Smooth muscle cell (in vitro differentiated cells): ENCODE measurements around the gene EBNA1BP2. TPM values are rescaled to one million over a fixed set of nuclear protein-coding genes. Genes with fewer than 3 reads are reported as not detected.

Experiments used
- DNase-seq: peaks from one replicate; lab custom pipeline; 2025; ENCODE audit not compliant: unreplicated experiment; lab: John Stamatoyannopoulos, UW
- H2AFZ ChIP-seq: fragments of 200-600 bp; sonication (generic); 2 replicates; pipeline ENCODE4 v1.6.0; 2016; ENCODE audit warnings: antibody characterized with exemption, low read depth, mild to moderate bottlenecking
- H3F3A ChIP-seq: fragments of 200-600 bp; sonication (generic); 2 replicates; pipeline ENCODE4 v1.6.0; 2017; ENCODE audit warnings: antibody characterized with exemption, low read depth
- H3K27ac ChIP-seq: fragments of 200-600 bp; sonication (generic); 2 replicates; pipeline ENCODE4 v1.5.1; 2016; ENCODE audit warnings: low read depth, mild to moderate bottlenecking
- H3K27me3 ChIP-seq: fragments of 200-600 bp; sonication (generic); 2 replicates; pipeline ENCODE4 v1.6.1; 2016; ENCODE audit warnings: low read depth, mild to moderate bottlenecking
- H3K36me3 ChIP-seq: fragments of 200-600 bp; sonication (generic); 2 replicates; pipeline ENCODE4 v1.5.1; 2016; ENCODE audit warnings: low read depth
- H3K4me1 ChIP-seq: fragments of 200-600 bp; sonication (generic); 2 replicates; pipeline ENCODE4 v1.5.1; 2016; ENCODE audit warnings: low read depth
- H3K4me2 ChIP-seq: fragments of 200-600 bp; sonication (generic); 2 replicates; pipeline ENCODE4 v1.6.0; 2016; ENCODE audit warnings: mild to moderate bottlenecking
- H3K4me3 ChIP-seq: fragments of 200-600 bp; sonication (generic); 2 replicates; pipeline ENCODE4 v1.5.1; 2016; ENCODE audit warnings: mild to moderate bottlenecking
- H3K79me2 ChIP-seq: fragments of 200-600 bp; sonication (generic); 2 replicates; pipeline ENCODE4 v1.6.0; 2016; ENCODE audit warnings: low read depth, mild to moderate bottlenecking
- H3K9ac ChIP-seq: fragments of 200-600 bp; sonication (generic); 2 replicates; pipeline ENCODE4 v1.6.0; 2016; ENCODE audit warnings: low read depth
- H3K9me3 ChIP-seq: fragments of 200-600 bp; sonication (generic); replicated peaks from 2 replicates; pipeline ENCODE4 v1.5.1; 2016; ENCODE audit warnings: low read depth
- H4K20me1 ChIP-seq: fragments of 200-600 bp; sonication (generic); 2 replicates; pipeline ENCODE4 v1.6.0; 2016; ENCODE audit warnings: low read depth
- WGBS: methylation state at CpG from one replicate; pipeline ENCODE4 v1.1.7; 2016; ENCODE audit warnings: low lambda C conversion rate; 5-methylcytosine and 5-hydroxymethylcytosine counted together
- polyA plus RNA-seq: library from polyadenylated mRNA; unstranded; fragments of >200 nt; fragmentation: Nextera tagmentation; extraction: Ambion mirVana; gene quantifications from 2 replicates; pipeline ENCODE4 v1.2.1, GENCODE V29; 2016
- total RNA-seq: library from RNA; depleted of rRNA; stranded (reverse); fragments of >200 nt; gene quantifications from 2 replicates; pipeline ENCODE4 v1.2.3, GENCODE V29; 2014
- TF ChIP-seq, protein P1 (sequence below): fragments of 200-600 bp; sonication (generic); IDR thresholded peaks from 2 replicates; pipeline ENCODE4 v1.5.1; 2017; ENCODE audit warnings: borderline replicate concordance, mild to moderate bottlenecking, antibody characterized with exemption; ENCODE audit not compliant: insufficient read depth, poor library complexity, severe bottlenecking

EBNA1BP2 gene
- total and polyA plus RNA-seq, 2 experiments from 2014 or later = 52.0 to 85.9 TPM

DNA sequence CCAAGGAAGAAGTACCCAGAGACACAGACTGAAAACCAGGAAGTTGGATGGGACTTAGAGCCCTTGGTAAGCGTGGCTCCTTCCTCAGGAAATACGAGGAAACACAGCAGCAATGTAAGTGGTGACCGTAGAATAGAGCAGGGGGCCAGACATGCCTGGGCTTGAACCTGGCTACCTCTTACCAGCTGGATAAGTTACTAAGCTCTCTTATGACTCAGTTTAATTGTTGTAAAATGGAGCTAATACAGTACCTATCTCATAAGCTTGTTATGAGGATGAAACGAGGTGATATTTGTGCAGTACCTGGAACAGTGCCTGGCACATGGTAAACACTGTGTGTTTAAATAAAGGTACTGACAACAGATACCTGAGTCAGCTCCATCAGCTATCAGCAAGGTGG is 19.2 kb downstream of the EBNA1BP2 start:
- Histone ChIP-seq H2AFZ (no peak overlapping the region), H3K27ac (no peak overlapping the region), H4K20me1 (no peaks in the 10 kb centered on the region)

DNA sequence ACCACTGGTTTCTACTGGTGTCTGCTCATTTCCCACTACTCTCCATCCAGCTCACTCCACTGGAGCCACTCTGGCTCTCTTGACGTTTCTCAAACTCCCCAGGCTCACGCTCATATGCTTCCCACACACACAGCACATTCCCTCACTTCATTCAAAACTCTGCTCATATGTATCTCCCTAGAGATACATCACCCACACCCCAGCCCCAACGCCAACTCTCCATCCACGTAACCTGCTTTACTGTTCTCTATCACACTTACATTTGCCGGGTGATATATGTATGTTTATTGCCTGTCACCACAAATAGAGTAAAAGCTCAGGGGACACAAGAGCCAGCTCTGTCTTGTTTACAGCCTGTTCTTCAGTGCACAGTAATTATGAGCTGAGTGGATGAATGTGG is 22.2 kb downstream of the EBNA1BP2 start:
- H3K36me3 ChIP-seq = no peaks in the 10 kb centered on the region
- H3K9me3 ChIP-seq = no peaks in the 10 kb centered on the region
- WGBS = 77% methylated on average over 5 of the region's 5 CpGs
- no peak overlapping the region for H2AFZ ChIP-seq
- H3K27ac ChIP-seq = no peak overlapping the region
- H3K79me2 ChIP-seq = no peaks in the 10 kb centered on the region
- H3K4me1 ChIP-seq = peaks cover 10% of the 10 kb centered on the region
- no peak overlapping the region for H3K9ac ChIP-seq
- no peak for DNase-seq
- TF ChIP-seq, protein P1, sequence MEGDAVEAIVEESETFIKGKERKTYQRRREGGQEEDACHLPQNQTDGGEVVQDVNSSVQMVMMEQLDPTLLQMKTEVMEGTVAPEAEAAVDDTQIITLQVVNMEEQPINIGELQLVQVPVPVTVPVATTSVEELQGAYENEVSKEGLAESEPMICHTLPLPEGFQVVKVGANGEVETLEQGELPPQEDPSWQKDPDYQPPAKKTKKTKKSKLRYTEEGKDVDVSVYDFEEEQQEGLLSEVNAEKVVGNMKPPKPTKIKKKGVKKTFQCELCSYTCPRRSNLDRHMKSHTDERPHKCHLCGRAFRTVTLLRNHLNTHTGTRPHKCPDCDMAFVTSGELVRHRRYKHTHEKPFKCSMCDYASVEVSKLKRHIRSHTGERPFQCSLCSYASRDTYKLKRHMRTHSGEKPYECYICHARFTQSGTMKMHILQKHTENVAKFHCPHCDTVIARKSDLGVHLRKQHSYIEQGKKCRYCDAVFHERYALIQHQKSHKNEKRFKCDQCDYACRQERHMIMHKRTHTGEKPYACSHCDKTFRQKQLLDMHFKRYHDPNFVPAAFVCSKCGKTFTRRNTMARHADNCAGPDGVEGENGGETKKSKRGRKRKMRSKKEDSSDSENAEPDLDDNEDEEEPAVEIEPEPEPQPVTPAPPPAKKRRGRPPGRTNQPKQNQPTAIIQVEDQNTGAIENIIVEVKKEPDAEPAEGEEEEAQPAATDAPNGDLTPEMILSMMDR = no peak
- H3K4me2 ChIP-seq = no peak overlapping the region
- peaks cover 6% of the 10 kb centered on the region for H3F3A ChIP-seq
- H3K27me3 ChIP-seq = no peaks in the 10 kb centered on the region
- H3K4me3 ChIP-seq = no peak overlapping the region
- no peaks in the 10 kb centered on the region for H4K20me1 ChIP-seq

More for the DNA sequence above, 19.2 kb downstream of the EBNA1BP2 start:
- Histone ChIP-seq H3F3A (no peaks in the 10 kb centered on the region), H3K79me2 (no peaks in the 10 kb centered on the region), H3K9ac (no peak overlapping the region), H3K36me3 (no peaks in the 10 kb centered on the region), H3K4me3 (no peak overlapping the region), H3K4me1 (peaks cover 3% of the 10 kb centered on the region), H3K27me3 (no peaks in the 10 kb centered on the region), H3K9me3 (no peaks in the 10 kb centered on the region), H3K4me2 (no peak overlapping the region)
- no peak for DNase-seq
- TF ChIP-seq, protein P1 = no peak
- 72% methylated on average over 4 of the region's 4 CpGs for WGBS

DNA sequence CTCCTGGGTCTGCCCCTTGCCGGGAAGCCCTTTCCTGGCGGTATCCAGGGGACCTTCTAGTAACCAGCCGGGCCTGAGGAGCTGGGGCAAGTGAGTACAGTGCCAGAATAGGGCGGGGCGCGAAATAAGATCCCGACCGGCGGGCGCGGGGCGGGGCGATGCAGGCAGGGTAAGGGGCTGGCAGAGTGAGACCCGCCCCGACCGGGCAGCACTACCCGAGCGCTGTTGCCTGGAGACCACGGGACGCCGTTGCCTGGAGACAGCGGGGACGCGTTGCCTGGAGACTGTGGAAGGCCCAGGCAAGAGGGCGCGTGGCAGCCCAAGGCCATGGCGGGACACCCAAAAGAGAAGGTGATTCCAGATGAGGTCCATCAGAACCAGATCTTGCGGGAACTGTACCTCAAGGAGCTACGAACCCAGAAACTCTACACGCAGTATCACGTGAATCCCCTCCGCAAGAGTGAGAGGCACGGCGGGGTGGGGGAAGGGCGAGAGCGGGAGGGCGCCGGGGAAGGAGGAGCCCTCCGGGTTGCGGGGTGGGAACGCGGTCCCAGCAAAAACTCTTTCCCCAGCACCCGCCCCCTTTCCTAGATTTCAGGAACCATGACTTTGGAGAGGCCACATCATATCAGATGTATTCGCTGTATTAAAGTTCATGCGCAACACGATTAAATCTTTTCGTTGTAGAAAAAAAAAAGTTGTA is 24.3 kb downstream of the EBNA1BP2 start:
- TF ChIP-seq, protein P1 = no peak
- Histone ChIP-seq H3K27ac (no peak overlapping the region), H3F3A (peaks cover 6% of the 10 kb centered on the region), H3K36me3 (no peaks in the 10 kb centered on the region), H3K4me2 (peak overlapping the region; percentile 88), H3K9me3 (no peaks in the 10 kb centered on the region), H3K79me2 (no peaks in the 10 kb centered on the region), H2AFZ (peak overlapping the region; percentile 83), H3K4me1 (peaks cover 10% of the 10 kb centered on the region), H3K27me3 (no peaks in the 10 kb centered on the region), H3K9ac (no peak overlapping the region), H3K4me3 (peak overlapping the region; percentile 58), H4K20me1 (no peaks in the 10 kb centered on the region)
- DNase-seq = peak; percentile 58
- WGBS = 9% methylated on average over 40 of the region's 47 CpGs

DNA sequence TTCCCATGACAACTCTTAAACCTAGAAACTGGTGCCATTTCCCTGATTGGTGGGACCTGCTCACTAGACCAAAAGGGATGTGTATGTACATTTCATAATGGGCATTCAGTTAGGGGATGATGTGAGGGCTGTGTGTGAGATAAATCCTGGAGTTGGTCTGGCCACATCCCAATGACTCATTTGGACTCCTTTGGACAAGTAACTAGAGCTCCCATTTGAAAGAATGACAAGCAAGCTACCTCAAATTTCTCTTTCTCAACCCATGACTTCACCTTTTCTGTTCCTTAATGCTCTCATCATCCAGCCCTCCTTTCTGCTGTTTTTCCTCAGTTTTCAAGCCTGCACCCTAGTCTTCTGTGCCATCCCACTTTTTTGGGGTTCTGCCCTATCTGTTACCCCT is 27.9 kb downstream of the EBNA1BP2 start:
- H3K9me3 ChIP-seq = peaks cover 3% of the 10 kb centered on the region
- peaks cover 6% of the 10 kb centered on the region for H3F3A ChIP-seq
- no peak overlapping the region for H3K27ac ChIP-seq
- H3K4me1 ChIP-seq = peaks cover 10% of the 10 kb centered on the region
- DNase-seq = no peak
- no peak overlapping the region for H3K9ac ChIP-seq
- no peaks in the 10 kb centered on the region for H3K36me3 ChIP-seq
- H3K4me3 ChIP-seq = no peak overlapping the region
- no peaks in the 10 kb centered on the region for H3K27me3 ChIP-seq
- no peak overlapping the region for H2AFZ ChIP-seq
- TF ChIP-seq, protein P1 = no peak
- no peaks in the 10 kb centered on the region for H3K79me2 ChIP-seq
- H3K4me2 ChIP-seq = no peak overlapping the region
- no peaks in the 10 kb centered on the region for H4K20me1 ChIP-seq
